Mucosa of descending colon (tissue), 3 donors: ENCODE data around the gene AMER1. TPM values are rescaled to one million over a fixed set of nuclear protein-coding genes. Genes with fewer than 3 reads are reported as not detected.

Experiments used
- ATAC-seq: fragments of 200-7000 bp; cut with Tn5 transposase; one replicate; pipeline ENCODE4 v1.9.1; 2020; ENCODE audit warnings: mild to moderate bottlenecking, moderate library complexity
- DNase-seq, 3 donors: peaks; one replicate each; pipeline ENCODE4 v3.0.0-alpha.2; 2020
- H3K36me3 ChIP-seq: fragments of 200-600 bp; one replicate; pipeline ENCODE4 v1.8.0; 2021; ENCODE audit warnings: low read depth, mild to moderate bottlenecking
- H3K4me1 ChIP-seq: fragments of 200-600 bp; one replicate; pipeline ENCODE4 v1.8.0; 2021; ENCODE audit warnings: low read depth, mild to moderate bottlenecking
- H3K4me3 ChIP-seq: fragments of 200-600 bp; one replicate; pipeline ENCODE4 v1.8.0; 2021; ENCODE audit warnings: mild to moderate bottlenecking
- H3K9me3 ChIP-seq: fragments of 200-600 bp; one replicate; pipeline ENCODE4 v1.8.0; 2021; ENCODE audit warnings: mild to moderate bottlenecking
- CTCF ChIP-seq: fragments of 200-600 bp; IDR thresholded peaks from one replicate; pipeline ENCODE4 v1.8.0; 2022; ENCODE audit warnings: antibody characterized with exemption, mild to moderate bottlenecking
- intact Hi-C, 2 donors: fragments of 100-400 bp; cut with DNase I in 1 of 2; cut with micrococcal nuclease in 1 of 2; formaldehyde crosslinking; loops; one replicate each; pipeline versions ENCODE4 v1.11.0 to v1.11.1; 2022; cut with DNase I, micrococcal nuclease
- total RNA-seq, 3 donors: library from RNA; stranded (reverse); fragmentation: NEBNext Ultra II Directional in 2 of 3; extraction: Animal tissue kit (Norgen Biotek cat#: 25700) in 2 of 3; gene quantifications; one replicate each; pipeline versions ENCODE4 v1.2.1 to v1.2.4, GENCODE V29; 2021 to 2023
- donor health status: DM: no; HTN: no; CAD: no; lungs with moderate emphysema.
- donor health status: DM: no; HTN: no; CAD: no.
- donor health status: DM: no; HTN: yes; CAD: no.

Gene AMER1
- total RNA-seq, 3 donors from 2014 or later = 2.9 to 8.9 (median 3.9) TPM

- Histone ChIP-seq H3K4me1 (no peaks in the 10 kb centered on the region), H3K9me3 (no peaks in the 10 kb centered on the region), H3K36me3 (no peaks in the 10 kb centered on the region), H3K4me3 (no peak overlapping the region)
- intact Hi-C loops = no loop called here
- TF ChIP-seq CTCF = no peak
- ATAC-seq (no peak), DNase-seq (no peak)
Measured at GRCh38 chrX:64196606-64197005, 8.9 kb downstream of the AMER1 start.

GRCh38 chrX:64195862-64196261, 9.6 kb downstream of the AMER1 start:
- no peak for DNase-seq
- ATAC-seq = no peak
- Histone ChIP-seq H3K4me1 (no peaks in the 10 kb centered on the region), H3K36me3 (no peaks in the 10 kb centered on the region), H3K9me3 (no peaks in the 10 kb centered on the region), H3K4me3 (no peak overlapping the region)
- TF ChIP-seq CTCF = no peak
- intact Hi-C loops = no loop called here

GRCh38 chrX:64192673-64193072, 12.8 kb downstream of the AMER1 start:
- H3K9me3 ChIP-seq = no peaks in the 10 kb centered on the region
- DNase-seq (no peak), ATAC-seq (no peak)
- no peak for TF ChIP-seq CTCF
- intact Hi-C loops = no loop called here
- no peak overlapping the region for H3K4me3 ChIP-seq
- H3K36me3 ChIP-seq = no peaks in the 10 kb centered on the region
- H3K4me1 ChIP-seq = no peaks in the 10 kb centered on the region

- intact Hi-C loops = no loop called here
- ATAC-seq (no peak), DNase-seq (no peak)
Measured at GRCh38 chrX:64192040-64192439, 13.5 kb downstream of the AMER1 start.

GRCh38 chrX:64191281-64192010, 14.1 kb downstream of the AMER1 start:
- no peak for ATAC-seq
- intact Hi-C loops = no loop called here

More at GRCh38 chrX:64192040-64192439, 13.5 kb downstream of the AMER1 start:
- TF ChIP-seq CTCF = no peak
- no peaks in the 10 kb centered on the region for H3K36me3 ChIP-seq
- H3K4me1 ChIP-seq = no peaks in the 10 kb centered on the region
- H3K9me3 ChIP-seq = no peaks in the 10 kb centered on the region
- no peak overlapping the region for H3K4me3 ChIP-seq

More at GRCh38 chrX:64191281-64192010, 14.1 kb downstream of the AMER1 start:
- H3K4me1 ChIP-seq = no peaks in the 10 kb centered on the region
- no peak overlapping the region for H3K4me3 ChIP-seq
- no peaks in the 10 kb centered on the region for H3K9me3 ChIP-seq
- TF ChIP-seq CTCF = no peak
- DNase-seq = no peak
- H3K36me3 ChIP-seq = no peaks in the 10 kb centered on the region
